Naive B cell (primary cell): Measurements from ENCODE around the gene THG1L. TPM values are rescaled to one million over a fixed set of nuclear protein-coding genes. Genes with fewer than 3 reads are reported as not detected.
A peak's percentile ranks its signal among the peaks of the same experiment; 100 is the strongest.
"Not testable (repeated sequence)": the region's sequence is repeated elsewhere in the genome, so short reads cannot be mapped to it uniquely, and the experiment has no call there.

Source experiments
- ATAC-seq, 2 donors: fragments of 150-1000 bp; cut with Tn5 transposase; 2 replicates each; pipeline ENCODE4 v1.10.0; 2021; ENCODE audit warnings: low read depth in 2 of 2, mild to moderate bottlenecking in 2 of 2, moderate library complexity in 2 of 2
- DNase-seq: peaks from one replicate; pipeline ENCODE4 v3.0.0; 2022
- H3K27ac Mint-ChIP-seq, 6 donors: one replicate each; pipeline ENCODE4 v1.8.0; 2020 to 2022; ENCODE audit warnings: mild to moderate bottlenecking in 6 of 6, mixed read lengths in 6 of 6, moderate library complexity in 5 of 6, inconsistent platforms in 2 of 6
- H3K27me3 Mint-ChIP-seq, 3 donors: one replicate each; pipeline ENCODE4 v1.8.0; 2021 to 2022; ENCODE audit warnings: mixed read lengths in 3 of 3, mild to moderate bottlenecking in 1 of 3
- H3K36me3 Mint-ChIP-seq, 2 donors: one replicate each; pipeline ENCODE4 v1.8.0; 2020 to 2022; ENCODE audit warnings: mixed read lengths in 2 of 2, inconsistent platforms in 1 of 2, mild to moderate bottlenecking in 1 of 2
- H3K4me1 Mint-ChIP-seq, 3 donors: one replicate each; pipeline ENCODE4 v1.8.0; 2020 to 2022; ENCODE audit warnings: mixed read lengths in 3 of 3, inconsistent platforms in 1 of 3, mild to moderate bottlenecking in 1 of 3, moderate library complexity in 1 of 3
- H3K4me3 Mint-ChIP-seq, 8 donors: one replicate each; pipeline ENCODE4 v1.8.0; 2020 to 2022; ENCODE audit warnings: mild to moderate bottlenecking in 8 of 8, mixed read lengths in 8 of 8, moderate library complexity in 8 of 8, inconsistent platforms in 2 of 8
- H3K9me3 Mint-ChIP-seq, 7 donors: one replicate each; pipeline ENCODE4 v1.8.0; 2020 to 2022; ENCODE audit warnings: mixed read lengths in 7 of 7, mild to moderate bottlenecking in 5 of 7, inconsistent platforms in 2 of 7, moderate library complexity in 1 of 7
- polyA plus RNA-seq, 6 donors: library from polyadenylated mRNA; unstranded; fragments of 300-500 nt; fragmentation: Illumina TruSeq; gene quantifications; one replicate each; pipeline ENCODE4 v1.2.3, GENCODE V29; 2021; ENCODE audit warnings: low read depth in 6 of 6

Gene THG1L
- 1 to 10 TPM; 3.8 to 8.4 (median 5.6) TPM for polyA plus RNA-seq

- H3K9me3 Mint-ChIP-seq = no peaks in the 10 kb centered on the region
- ATAC-seq (peak; percentile 83 to 86), DNase-seq (peak; percentile 91)
- H3K36me3 Mint-ChIP-seq = peaks cover 0 to 5% of the 10 kb centered on the region in 2 donors
- H3K27ac Mint-ChIP-seq = peak within 1 kb of the TSS; percentile 96 to 99 (median 98)
- peak within 1 kb of the TSS; percentile 93 to 99 (median 97) for H3K4me3 Mint-ChIP-seq
- peaks cover 19 to 39% (median 26%) of the 10 kb centered on the region in 3 donors for H3K4me1 Mint-ChIP-seq
- H3K27me3 Mint-ChIP-seq = no peaks in the 10 kb centered on the region
Measured at GRCh38 chr5:157731272-157732129, at the start of gene THG1L. THG1L (plus strand) TSS chr5:157731420; CDS start chr5:157731441, 21 bp downstream.

- H3K27me3 Mint-ChIP-seq = no peaks in the 10 kb centered on the region
- ATAC-seq (no peak), DNase-seq (no peak)
- peak overlapping the region in 1 of 6 donors; percentile 68 for H3K27ac Mint-ChIP-seq
- H3K9me3 Mint-ChIP-seq = no peaks in the 10 kb centered on the region
- no peak overlapping the region for H3K4me3 Mint-ChIP-seq
- H3K4me1 Mint-ChIP-seq = no peaks in the 10 kb centered on the region
- no peaks in the 10 kb centered on the region for H3K36me3 Mint-ChIP-seq
Measured at GRCh38 chr5:157682257-157682656, 49.0 kb upstream of the THG1L start.

GRCh38 chr5:157686276-157687197, 44.7 kb upstream of the THG1L start:
- H3K4me1 Mint-ChIP-seq, DNase-seq, H3K4me3 Mint-ChIP-seq, H3K9me3 Mint-ChIP-seq, H3K36me3 Mint-ChIP-seq, H3K27me3 Mint-ChIP-seq, ATAC-seq: not testable (repeated sequence)
- peak overlapping the region in 2 of 6 donors; percentile 60 to 77 for H3K27ac Mint-ChIP-seq

GRCh38 chr5:157687198-157687554, 44.0 kb upstream of the THG1L start:
- Mint-ChIP-seq H3K27ac (no peak overlapping the region), H3K36me3 (no peaks in the 10 kb centered on the region), H3K9me3 (peaks cover 0 to 4% (median 0%) of the 10 kb centered on the region in 7 donors), H3K27me3 (peaks cover 0 to 5% (median 4%) of the 10 kb centered on the region in 3 donors), H3K4me1 (peaks cover 0 to 6% (median 3%) of the 10 kb centered on the region in 3 donors), H3K4me3 (no peak overlapping the region)
- ATAC-seq = no peak
- no peak for DNase-seq

GRCh38 chr5:157689942-157690689, 41.1 kb upstream of the THG1L start:
- DNase-seq (peak; percentile 23), ATAC-seq (peak; percentile 79 to 88)
- Mint-ChIP-seq H3K4me3 (peak overlapping the region in 3 of 8 donors; percentile 16 to 58 (median 46)), H3K27ac (no peak overlapping the region), H3K9me3 (peaks cover 0 to 6% (median 0%) of the 10 kb centered on the region in 7 donors), H3K36me3 (no peaks in the 10 kb centered on the region), H3K4me1 (peaks cover 0 to 6% (median 3%) of the 10 kb centered on the region in 3 donors), H3K27me3 (peaks cover 0 to 7% (median 5%) of the 10 kb centered on the region in 3 donors)

GRCh38 chr5:157690690-157691433, 40.4 kb upstream of the THG1L start:
- H3K9me3 Mint-ChIP-seq = peaks cover 0 to 6% (median 0%) of the 10 kb centered on the region in 7 donors

GRCh38 chr5:157693816-157694215, 37.4 kb upstream of the THG1L start:
- not testable (repeated sequence) for H3K36me3 Mint-ChIP-seq, H3K27ac Mint-ChIP-seq, H3K4me3 Mint-ChIP-seq, H3K27me3 Mint-ChIP-seq, DNase-seq, H3K4me1 Mint-ChIP-seq, ATAC-seq
- H3K9me3 Mint-ChIP-seq = peaks cover 3 to 18% (median 11%) of the 10 kb centered on the region in 7 donors

More at GRCh38 chr5:157690690-157691433, 40.4 kb upstream of the THG1L start:
- peaks cover 0 to 7% (median 5%) of the 10 kb centered on the region in 3 donors for H3K27me3 Mint-ChIP-seq
- H3K36me3 Mint-ChIP-seq = no peaks in the 10 kb centered on the region
- H3K4me1 Mint-ChIP-seq = peaks cover 0 to 6% (median 3%) of the 10 kb centered on the region in 3 donors
- no peak overlapping the region for H3K27ac Mint-ChIP-seq
- no peak for ATAC-seq
- no peak for DNase-seq
- H3K4me3 Mint-ChIP-seq = peak overlapping the region in 3 of 8 donors; percentile 16 to 58 (median 46)

- not testable (repeated sequence) for DNase-seq, ATAC-seq, H3K4me1 Mint-ChIP-seq, H3K27me3 Mint-ChIP-seq, H3K36me3 Mint-ChIP-seq, H3K4me3 Mint-ChIP-seq, H3K27ac Mint-ChIP-seq
- peaks cover 4 to 29% (median 19%) of the 10 kb centered on the region in 7 donors for H3K9me3 Mint-ChIP-seq
Measured at GRCh38 chr5:157696154-157696553, 35.1 kb upstream of the THG1L start.

GRCh38 chr5:157698674-157699073, 32.5 kb upstream of the THG1L start:
- not testable (repeated sequence) for H3K4me3 Mint-ChIP-seq, DNase-seq, ATAC-seq, H3K4me1 Mint-ChIP-seq, H3K36me3 Mint-ChIP-seq, H3K27me3 Mint-ChIP-seq, H3K27ac Mint-ChIP-seq
- H3K9me3 Mint-ChIP-seq = peaks cover 0 to 35% (median 23%) of the 10 kb centered on the region in 7 donors

- no peak for DNase-seq
- ATAC-seq = no peak
- H3K36me3 Mint-ChIP-seq = peaks cover 0 to 3% of the 10 kb centered on the region in 2 donors
- H3K27me3 Mint-ChIP-seq = no peaks in the 10 kb centered on the region
- no peak overlapping the region for H3K4me3 Mint-ChIP-seq
- peaks cover 0 to 22% (median 14%) of the 10 kb centered on the region in 7 donors for H3K9me3 Mint-ChIP-seq
- no peak overlapping the region for H3K27ac Mint-ChIP-seq
- H3K4me1 Mint-ChIP-seq = peaks cover 0 to 2% (median 0%) of the 10 kb centered on the region in 3 donors
Measured at GRCh38 chr5:157703736-157704135, 27.5 kb upstream of the THG1L start.

- H3K27ac Mint-ChIP-seq = no peak overlapping the region
- no peak for DNase-seq
- no peaks in the 10 kb centered on the region for H3K4me1 Mint-ChIP-seq
- no peaks in the 10 kb centered on the region for H3K36me3 Mint-ChIP-seq
- H3K9me3 Mint-ChIP-seq = no peaks in the 10 kb centered on the region
- no peak overlapping the region for H3K4me3 Mint-ChIP-seq
- H3K27me3 Mint-ChIP-seq = no peaks in the 10 kb centered on the region
- no peak for ATAC-seq
Measured at GRCh38 chr5:157708866-157709265, 22.4 kb upstream of the THG1L start.

- no peak overlapping the region for H3K27ac Mint-ChIP-seq
- no peaks in the 10 kb centered on the region for H3K36me3 Mint-ChIP-seq
- H3K9me3 Mint-ChIP-seq = no peaks in the 10 kb centered on the region
- H3K4me3 Mint-ChIP-seq = no peak overlapping the region
- no peaks in the 10 kb centered on the region for H3K27me3 Mint-ChIP-seq
- DNase-seq = no peak
- H3K4me1 Mint-ChIP-seq = no peaks in the 10 kb centered on the region
- ATAC-seq = no peak
Measured at GRCh38 chr5:157709346-157709745, 21.9 kb upstream of the THG1L start.
